Muscle of arm (tissue), 14 donors: Measurements from ENCODE around the gene EFNA1. TPM values are rescaled to one million over a fixed set of nuclear protein-coding genes. Genes with fewer than 3 reads are reported as not detected.

Experiments used
- DNase-seq: peaks from one replicate; pipeline ENCODE4 v3.0.0-alpha.2; 2013
- long read RNA-seq, 11 donors: transcript quantifications; one replicate each; lab custom pipeline, GENCODE V29; 2026
- polyA plus RNA-seq, 12 donors: library from polyadenylated mRNA; unstranded; fragments of 120-200 nt; gene quantifications; one replicate each; pipeline ENCODE4 v1.2.1, GENCODE V29; 2013; ENCODE audit not compliant: insufficient read length in 12 of 12

The EFNA1 gene, protein sequence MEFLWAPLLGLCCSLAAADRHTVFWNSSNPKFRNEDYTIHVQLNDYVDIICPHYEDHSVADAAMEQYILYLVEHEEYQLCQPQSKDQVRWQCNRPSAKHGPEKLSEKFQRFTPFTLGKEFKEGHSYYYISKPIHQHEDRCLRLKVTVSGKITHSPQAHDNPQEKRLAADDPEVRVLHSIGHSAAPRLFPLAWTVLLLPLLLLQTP
- 10 to 100 TPM in 11 of 12 donors, not detected in 1; 19.3 to 35.9 (median 23.3) TPM for polyA plus RNA-seq
- long read RNA-seq, donor 1, transcript EFNA1-202 (5 exons, 1,926 nt), result major isoform, 57 of 244 reads
- long read RNA-seq, donor 1, partial matches to known transcripts, result 184 of 244 reads
- long read RNA-seq, donor 1, other reads (novel, unspliced or antisense), result 0 of 244 reads
- long read RNA-seq, donor 2, transcript EFNA1-202 (5 exons, 1,926 nt), result major isoform, 14 of 63 reads
- long read RNA-seq, donor 2, partial matches to known transcripts, result 48 of 63 reads
- long read RNA-seq, donor 2, other reads (novel, unspliced or antisense), result 0 of 63 reads
- long read RNA-seq, donor 3, transcript EFNA1-202 (5 exons, 1,926 nt), result major isoform, 5 of 6 reads
- long read RNA-seq, donor 3, partial matches to known transcripts, result 0 of 6 reads
- long read RNA-seq, donor 3, other reads (novel, unspliced or antisense), result 0 of 6 reads
- long read RNA-seq, donor 4, transcript EFNA1-202 (5 exons, 1,926 nt), result major isoform, 5 of 5 reads
- long read RNA-seq, donor 4, partial matches to known transcripts, result 0 of 5 reads
- long read RNA-seq, donor 4, other reads (novel, unspliced or antisense), result 0 of 5 reads
- long read RNA-seq, donor 5, transcript EFNA1-202 (5 exons, 1,926 nt), result major isoform, 15 of 147 reads
- long read RNA-seq, donor 5, partial matches to known transcripts, result 116 of 147 reads
- long read RNA-seq, donor 5, other reads (novel, unspliced or antisense), result 15 of 147 reads
- long read RNA-seq, donor 6, partial matches to known transcripts, result 0 of 5 reads
- long read RNA-seq, donor 6, other reads (novel, unspliced or antisense), result 0 of 5 reads
- long read RNA-seq, donor 7, transcript EFNA1-202 (5 exons, 1,926 nt), result major isoform, 8 of 19 reads
- long read RNA-seq, donor 7, partial matches to known transcripts, result 0 of 19 reads
- long read RNA-seq, donor 7, other reads (novel, unspliced or antisense), result 11 of 19 reads
- long read RNA-seq, donor 8, transcript EFNA1-202 (5 exons, 1,926 nt), result major isoform, 14 of 47 reads
- long read RNA-seq, donor 8, partial matches to known transcripts, result 26 of 47 reads
- long read RNA-seq, donor 8, other reads (novel, unspliced or antisense), result 7 of 47 reads
- long read RNA-seq, donor 9, transcript EFNA1-202 (5 exons, 1,926 nt), result major isoform, 9 of 10 reads
- long read RNA-seq, donor 9, partial matches to known transcripts, result 0 of 10 reads
- long read RNA-seq, donor 9, other reads (novel, unspliced or antisense), result 0 of 10 reads
- long read RNA-seq, donor 10, transcript EFNA1-202 (5 exons, 1,926 nt), result major isoform, 13 of 15 reads
- long read RNA-seq, donor 10, partial matches to known transcripts, result 0 of 15 reads
- long read RNA-seq, donor 10, other reads (novel, unspliced or antisense), result 0 of 15 reads
- long read RNA-seq, donor 11, transcript EFNA1-202 (5 exons, 1,926 nt), result major isoform, 11 of 68 reads
- long read RNA-seq, donor 11, partial matches to known transcripts, result 0 of 68 reads
- long read RNA-seq, donor 11, other reads (novel, unspliced or antisense), result 51 of 68 reads

- no peak for DNase-seq
These were observed at the start of gene EFNA1 for GRCh38 chr1:155127105-155127966. Gene EFNA1 (plus strand): TSS chr1:155127876. CDS start chr1:155127978, 102 bp downstream.

- peak; percentile 65 for DNase-seq
These were observed 49.0 kb upstream of the EFNA1 start, which contains the start of gene EFNA3 for GRCh38 chr1:155078469-155079209. Gene EFNA3 (plus strand): TSS chr1:155078837. CDS start chr1:155078942, 105 bp downstream.

GRCh38 chr1:155079210-155079486 lies 48.5 kb upstream of the EFNA1 start:
- DNase-seq, result no peak

DNA sequence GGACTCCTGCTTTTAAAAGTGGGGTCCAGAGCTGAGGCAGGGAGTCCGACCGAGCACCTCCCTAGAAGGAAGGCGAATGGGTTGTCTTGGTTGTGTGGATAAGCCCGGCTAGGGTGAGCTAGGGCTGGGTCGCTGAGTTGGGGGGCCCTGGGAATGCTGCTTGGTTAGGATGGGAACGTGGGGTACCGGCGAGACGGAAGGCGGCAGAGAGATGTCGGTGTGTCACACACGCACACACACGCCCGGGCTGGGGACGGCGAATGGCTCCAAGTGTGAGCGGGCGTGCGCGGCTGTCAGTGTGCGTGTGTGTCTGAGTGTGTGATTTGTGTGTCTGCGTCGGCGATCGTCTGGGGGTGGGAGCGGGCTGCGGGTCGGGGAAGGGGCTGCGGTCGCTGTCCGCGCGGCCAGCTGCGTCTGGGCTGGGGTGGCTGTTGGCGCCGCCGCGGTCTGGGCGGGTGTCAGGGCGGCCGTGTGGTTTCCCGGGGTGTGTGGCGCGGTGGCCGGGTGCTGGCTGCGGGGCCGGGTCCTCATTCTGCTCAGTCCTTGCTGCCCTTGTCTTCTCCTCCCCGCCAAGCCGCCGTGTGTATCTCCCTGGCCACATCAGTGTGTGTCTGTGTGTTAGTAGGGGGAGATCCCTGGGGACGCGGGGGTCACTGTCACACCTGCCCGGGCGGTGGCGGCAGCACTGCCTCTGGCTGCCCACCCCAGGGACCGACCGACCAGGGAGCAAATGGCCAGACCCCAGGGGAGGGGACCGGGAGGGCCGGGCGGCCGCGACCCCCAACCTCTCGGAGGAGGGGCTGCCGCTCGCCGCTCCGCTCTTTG lies 48.0 kb upstream of the EFNA1 start:
- no peak for DNase-seq

DNA sequence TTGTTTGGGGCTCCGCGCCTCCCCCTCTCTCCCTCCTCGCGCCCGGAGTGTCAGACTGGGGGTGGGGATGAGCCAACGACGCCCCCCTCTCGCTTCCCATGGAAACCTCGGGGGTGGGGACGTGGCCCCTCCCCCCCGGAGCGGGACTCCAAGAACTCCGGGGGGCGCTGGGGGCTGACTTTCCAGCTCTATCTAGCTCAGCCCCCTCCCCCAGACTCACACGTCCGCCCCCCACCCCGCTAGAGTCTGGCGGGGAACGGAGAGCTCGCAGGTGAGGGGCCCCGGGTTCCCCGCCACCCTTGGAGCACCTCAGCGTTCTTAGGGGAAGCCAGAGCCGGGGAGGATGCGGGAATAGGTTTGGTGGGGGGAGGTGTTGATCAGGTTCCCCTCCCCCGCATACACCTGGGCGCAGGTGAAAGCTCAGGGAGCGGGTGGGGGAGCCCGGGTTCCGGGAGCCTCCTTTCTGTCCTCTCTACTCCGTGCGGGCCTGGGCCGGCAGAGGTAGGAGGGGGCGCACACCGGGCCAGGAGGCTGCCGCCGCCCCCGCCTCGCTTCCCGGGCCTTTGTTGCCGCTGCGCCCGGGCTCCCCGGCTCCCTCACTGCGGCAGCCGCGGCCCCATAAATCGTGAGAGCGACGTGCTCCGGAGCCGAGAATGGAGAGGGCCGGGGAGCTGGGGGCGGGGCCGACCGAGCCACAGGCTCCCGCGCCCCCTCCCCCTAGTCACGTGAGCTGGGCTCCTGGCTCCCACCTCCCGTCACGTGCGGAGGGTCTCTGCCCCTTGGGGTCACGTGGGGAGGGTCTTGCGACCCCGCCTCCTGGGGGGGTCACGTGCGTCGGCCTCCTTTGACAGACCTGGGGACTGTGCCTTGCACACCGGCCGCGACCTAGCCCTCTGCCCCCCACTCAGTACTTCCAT lies 47.1 kb upstream of the EFNA1 start:
- DNase-seq, result no peak

GRCh38 chr1:155081472-155082300 lies 46.0 kb upstream of the EFNA1 start:
- no peak for DNase-seq

GRCh38 chr1:155082301-155083051 lies 45.2 kb upstream of the EFNA1 start:
- DNase-seq, result no peak

DNA sequence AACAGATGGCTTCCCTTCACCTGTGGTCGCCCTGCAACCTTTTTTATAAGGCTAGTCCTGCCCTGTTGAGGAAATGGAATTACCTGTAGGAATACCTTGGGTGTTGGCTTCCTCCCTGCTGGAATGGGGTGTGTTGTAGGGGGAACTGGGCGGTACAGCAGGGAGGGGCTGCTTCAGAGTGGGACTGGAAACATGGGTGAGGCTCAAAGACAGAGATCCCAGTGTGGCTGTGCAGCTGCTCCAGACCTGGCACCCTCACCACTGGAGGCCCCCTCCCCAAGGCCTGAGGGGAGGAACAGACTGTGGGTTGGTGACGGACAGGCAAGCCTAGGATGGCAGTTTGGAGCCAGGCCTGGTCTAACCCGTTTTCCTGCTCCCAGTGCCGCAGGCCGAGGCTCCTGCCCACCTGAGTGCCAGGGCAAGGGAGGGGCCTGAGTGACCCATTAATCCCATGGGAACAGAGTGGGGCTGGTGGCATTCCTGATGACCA lies 44.6 kb upstream of the EFNA1 start:
- DNase-seq, result no peak

DNA sequence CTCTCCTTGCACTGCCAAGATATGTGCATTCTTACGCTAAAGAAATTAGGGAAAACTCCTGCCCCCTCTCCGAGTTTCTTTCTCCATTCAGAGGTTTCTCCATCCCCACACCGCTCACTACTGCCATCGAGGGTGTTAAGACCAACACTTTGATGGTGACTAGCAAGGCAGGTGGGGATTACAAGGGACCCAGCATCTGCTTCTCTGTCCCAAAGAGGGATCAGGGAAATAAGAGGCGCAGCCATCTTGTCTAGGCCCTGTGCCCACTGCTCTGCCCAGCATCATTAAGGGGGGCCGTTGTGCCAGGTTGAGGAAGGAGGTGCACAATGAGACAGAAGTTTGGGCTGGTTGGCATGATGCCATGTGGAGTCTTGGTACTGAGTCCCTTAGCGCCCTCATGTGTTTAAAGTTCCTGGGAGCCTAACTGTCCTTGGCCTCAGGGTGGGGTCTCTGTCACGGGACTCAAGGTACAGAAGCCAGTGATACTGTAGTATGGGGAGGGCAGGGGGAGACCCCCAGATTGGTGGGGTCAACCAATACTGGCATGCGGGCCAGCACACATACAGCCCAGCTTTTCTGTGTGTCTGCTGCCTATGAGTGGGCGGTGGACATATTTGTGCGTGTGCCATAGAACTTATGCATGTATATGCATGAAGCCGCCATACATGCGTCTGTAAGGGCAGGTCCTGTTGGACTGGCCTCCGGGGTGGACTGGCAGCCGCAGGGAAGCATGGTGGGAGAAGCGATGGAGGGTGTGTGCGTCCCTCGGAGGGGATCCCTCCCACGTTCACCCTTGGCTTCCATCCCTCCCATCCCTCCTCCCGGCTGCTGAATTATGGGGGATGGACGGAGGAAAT lies 43.6 kb upstream of the EFNA1 start:
- no peak for DNase-seq

GRCh38 chr1:155084722-155085503 lies 42.8 kb upstream of the EFNA1 start:
- peak; percentile 95 for DNase-seq

GRCh38 chr1:155085504-155086127 lies 42.1 kb upstream of the EFNA1 start:
- DNase-seq, result no peak

DNA sequence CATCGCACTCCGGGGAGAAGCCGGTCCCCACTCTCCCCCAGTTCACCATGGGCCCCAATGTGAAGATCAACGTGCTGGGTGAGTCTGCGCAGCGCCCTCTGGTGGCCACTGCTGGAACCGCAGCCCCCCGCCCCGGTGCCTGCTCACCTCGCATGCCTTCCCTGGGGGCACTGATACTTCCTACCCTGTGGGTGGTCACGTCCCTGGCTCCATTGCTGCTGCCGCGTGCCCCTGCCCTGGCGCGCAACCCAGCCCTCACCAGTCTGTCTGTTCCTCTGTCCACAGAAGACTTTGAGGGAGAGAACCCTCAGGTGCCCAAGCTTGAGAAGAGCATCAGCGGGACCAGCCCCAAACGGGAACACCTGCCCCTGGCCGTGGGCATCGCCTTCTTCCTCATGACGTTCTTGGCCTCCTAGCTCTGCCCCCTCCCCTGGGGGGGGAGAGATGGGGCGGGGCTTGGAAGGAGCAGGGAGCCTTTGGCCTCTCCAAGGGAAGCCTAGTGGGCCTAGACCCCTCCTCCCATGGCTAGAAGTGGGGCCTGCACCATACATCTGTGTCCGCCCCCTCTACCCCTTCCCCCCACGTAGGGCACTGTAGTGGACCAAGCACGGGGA lies 41.4 kb upstream of the EFNA1 start:
- no peak for DNase-seq
